K562 (cell line): ENCODE measurements around the gene ZNF516. TPM values are rescaled to one million over a fixed set of nuclear protein-coding genes. Genes with fewer than 3 reads are reported as not detected.

Source experiments
- ATAC-seq: fragments of 200-7000 bp; cut with Tn5 transposase; 3 replicates; pipeline ENCODE4 v1.9.1; 2020; ENCODE audit warnings: moderate library complexity
- BruUV-seq: library from RNA; stranded (reverse); fragments of 400-500 nt; replicated peaks from 2 replicates; lab custom pipeline; 2021; lab: Mats Ljungman, UMichigan
- CTCF ChIA-PET: fragments of 300-600 bp; formaldehyde crosslinking; extraction: SDS; loops from one replicate; lab custom pipeline; 2021; ENCODE audit warnings: low intra/inter-chr PET ratio; lab: Yijun Ruan, JAX
- POLR2A ChIA-PET: fragments of 300-600, 350-650 bp; sonication (Branson Sonifier 250); formaldehyde crosslinking; extraction: SDS; loops from one replicate; lab custom pipeline; 2021; ENCODE audit warnings: antibody characterized with exemption, inconsistent platforms; lab: Yijun Ruan, JAX
- DNase-seq, 4 experiments: peaks; one replicate each; pipeline versions ENCODE4 v3.0.0 to v3.0.0-alpha.2; 2011 to 2018; ENCODE audit warnings: low spot score in 3 of 4, mixed read lengths in 3 of 4; ENCODE audit errors: extremely low read depth in 1 of 4
- FAIRE-seq: peaks from 2 replicates; lab custom pipeline; 2011; peaks lifted over from hg19 to GRCh38; lab: Jason Lieb, UNC
- H2AFZ ChIP-seq: 2 replicates; pipeline ENCODE4 v1.6.0; 2011; ENCODE audit warnings: low read depth, low read length, control low read depth, inconsistent platforms
- H3K27ac ChIP-seq: fragments of 200-600 bp; 3 replicates; pipeline ENCODE4 v1.8.0; 2011; ENCODE audit warnings: low read depth, mild to moderate bottlenecking, control low read depth, inconsistent platforms, low read length, moderate library complexity, mixed read lengths; ENCODE audit errors: extremely low read depth
- H3K27me3 ChIP-seq, 2 experiments: fragments of 300-600 bp in 1 of 2; 2 replicates in 1 of 2; 3 replicates in 1 of 2; pipeline versions ENCODE4 v1.6.0 to v1.8.0; 2011; ENCODE audit warnings: inconsistent platforms in 2 of 2, low read length in 2 of 2, mild to moderate bottlenecking in 1 of 2, mixed read lengths in 1 of 2, moderate library complexity in 1 of 2; ENCODE audit not compliant: control insufficient read depth in 2 of 2, insufficient read depth in 2 of 2
- H3K36me3 ChIP-seq: fragments of 300-600 bp; 3 replicates; pipeline ENCODE4 v1.8.0; 2011; ENCODE audit warnings: mild to moderate bottlenecking, low read length, inconsistent platforms; ENCODE audit not compliant: control insufficient read depth, insufficient read depth
- H3K4me1 ChIP-seq, 2 experiments: fragments of 200-600 bp in 1 of 2; replicated peaks in 1 of 2; 2 replicates in 1 of 2; 3 replicates in 1 of 2; pipeline versions ENCODE4 v1.5.1 to v1.8.0; 2011; ENCODE audit warnings: inconsistent platforms in 2 of 2, low read length in 2 of 2, mild to moderate bottlenecking in 1 of 2, mixed read lengths in 1 of 2, moderate library complexity in 1 of 2; ENCODE audit not compliant: control insufficient read depth in 2 of 2, insufficient read depth in 2 of 2
- H3K4me2 ChIP-seq: 2 replicates; pipeline ENCODE4 v1.6.1; 2011; ENCODE audit warnings: low read length, control low read depth, inconsistent platforms, mixed read lengths; ENCODE audit not compliant: insufficient read depth
- H3K4me3 ChIP-seq: fragments of 200-600 bp; sonication (generic), shearing (Covaris generic); 2 replicates; pipeline ENCODE4 v1.5.1; 2016; ENCODE audit warnings: control low read depth, inconsistent platforms
- H3K79me2 ChIP-seq: fragments of 200-600 bp; 3 replicates; pipeline ENCODE4 v1.8.0; 2011; ENCODE audit warnings: low read length, inconsistent platforms; ENCODE audit not compliant: control insufficient read depth, insufficient read depth
- H3K9ac ChIP-seq, 2 experiments: 2 replicates each; pipeline versions ENCODE4 v1.6.0 to v1.6.1; 2011; ENCODE audit warnings: low read depth in 2 of 2, low read length in 2 of 2, control low read depth in 1 of 2, inconsistent platforms in 1 of 2, mild to moderate bottlenecking in 1 of 2, mixed read lengths in 1 of 2; ENCODE audit not compliant: insufficient read depth in 1 of 2
- H3K9me1 ChIP-seq: one replicate; pipeline ENCODE4 v1.6.0; 2011; ENCODE audit warnings: inconsistent platforms, mild to moderate bottlenecking, low read length, moderate library complexity; ENCODE audit not compliant: control insufficient read depth, insufficient read depth
- H3K9me3 ChIP-seq: replicated peaks from 2 replicates; pipeline ENCODE4 v1.5.1; 2011; ENCODE audit warnings: low read depth, low read length, inconsistent platforms; ENCODE audit not compliant: control insufficient read depth, insufficient read depth
- H4K20me1 ChIP-seq: replicated peaks from 2 replicates; pipeline ENCODE4 v1.6.1; 2011; ENCODE audit warnings: low read length, inconsistent platforms, mixed read lengths; ENCODE audit not compliant: control insufficient read depth, insufficient read depth
- ADNP ChIP-seq: fragments of 200-800 bp; sonication (Bioruptor generic); IDR thresholded peaks from 2 replicates; pipeline ENCODE4 v1.6.1; 2016; ENCODE audit warnings: missing genetic modification characterization, missing compliant biosample characterization
- ATF3 ChIP-seq, 2 experiments: fragments of 450-650 bp in 1 of 2; sonication (generic) in 1 of 2; formaldehyde crosslinking in 1 of 2; IDR thresholded peaks in 1 of 2; conservative IDR thresholded peaks in 1 of 2; 2 replicates each; pipeline versions ENCODE4 v1.6.1 to v1.8.1; 2016 to 2023; ENCODE audit warnings: mild to moderate bottlenecking in 2 of 2, moderate library complexity in 2 of 2, inconsistent platforms in 1 of 2, missing genetic modification reagents in 1 of 2
- CBX1 ChIP-seq: sonication (generic); IDR thresholded peaks from 2 replicates; pipeline ENCODE4 v1.6.1; 2016; ENCODE audit warnings: antibody characterized with exemption, low read depth, mild to moderate bottlenecking
- DLX4 ChIP-seq: fragments of 250-450 bp; sonication (Bioruptor Pico); IDR thresholded peaks from 2 replicates; pipeline ENCODE4 v1.6.1; 2021; ENCODE audit warnings: mild to moderate bottlenecking
- FOXP4 ChIP-seq: sonication (generic); formaldehyde crosslinking; IDR thresholded peaks from 2 replicates; pipeline ENCODE4 v1.8.0; 2022; ENCODE audit warnings: mild to moderate bottlenecking, missing genetic modification reagents, borderline replicate concordance
- POLR2H ChIP-seq: IDR thresholded peaks from 2 replicates; pipeline ENCODE4 v1.6.1; 2016; ENCODE audit warnings: missing genetic modification characterization, low read depth, mild to moderate bottlenecking, control low read depth, missing compliant biosample characterization, moderate library complexity
- RUNX1 ChIP-seq: sonication (generic); IDR thresholded peaks from 2 replicates; pipeline ENCODE4 v1.6.1; 2016; ENCODE audit warnings: antibody characterized with exemption, low read depth
- SRSF9 ChIP-seq: fragments of 200-400 bp; formaldehyde crosslinking; IDR thresholded peaks from 2 replicates; pipeline ENCODE4 v1.6.1; 2017; ENCODE audit warnings: low read depth, low read length, borderline replicate concordance
- STAT5B ChIP-seq: fragments of 250-450 bp; sonication (Bioruptor Pico); IDR thresholded peaks from 2 replicates; pipeline ENCODE4 v1.8.0; 2021; ENCODE audit warnings: mild to moderate bottlenecking, inconsistent platforms
- YBX1 ChIP-seq: fragments of 450-650 bp; IDR thresholded peaks from 2 replicates; pipeline ENCODE4 v1.7.1; 2016; ENCODE audit warnings: mild to moderate bottlenecking
- ZNF12 ChIP-seq: sonication (generic); formaldehyde crosslinking; IDR thresholded peaks from 2 replicates; pipeline ENCODE4 v1.4.0; 2020; ENCODE audit warnings: mild to moderate bottlenecking, missing genetic modification reagents
- ZNF175 ChIP-seq: fragments of 200-800 bp; sonication (Bioruptor generic); IDR thresholded peaks from 2 replicates; pipeline ENCODE4 v1.6.1; 2016; ENCODE audit warnings: low read depth, mild to moderate bottlenecking, missing genetic modification characterization, missing compliant biosample characterization
- WGBS: fragments of 100-300 bp; shearing (Covaris generic); methylation state at CpG from one replicate; pipeline ENCODE4 v1.1.6; 2016; ENCODE audit warnings: low coverage, mixed read lengths; ENCODE audit not compliant: insufficient coverage; ENCODE audit errors: missing lambda C conversion rate; 5-methylcytosine and 5-hydroxymethylcytosine counted together
- in situ Hi-C: fragments of 300-500 bp; cut with MboI; formaldehyde crosslinking; loops from 4 replicates; pipeline ENCODE4 v1.15.0; 2018; ENCODE audit warnings: inconsistent platforms, mixed read lengths
- intact Hi-C: fragments of 100-400 bp; cut with micrococcal nuclease; formaldehyde crosslinking; loops from 2 replicates; pipeline ENCODE4 v1.14.2; 2022
- polyA plus RNA-seq, 8 experiments: library from polyadenylated mRNA; depleted of rRNA in 4 of 8; stranded (reverse) in 5 of 8; unstranded in 3 of 8; fragments of >200 nt; fragmentation: Nextera tagmentation in 2 of 8; fragmentation: Illumina TruSeq in 1 of 8; extraction: Ambion mirVana in 2 of 8; extraction: Trizol in 1 of 8; gene quantifications; 2 replicates each; pipeline versions ENCODE4 v1.2.1 to v1.2.3, GENCODE V29; 2011 to 2014; ENCODE audit warnings: inconsistent platforms in 1 of 8, missing spikeins in 1 of 8
- total RNA-seq, 7 experiments: library from RNA; depleted of rRNA in 6 of 7; stranded (reverse); fragments of >200 nt in 6 of 7; fragmentation: Illumina TruSeq in 2 of 7; extraction: Trizol in 2 of 7; gene quantifications; 2 replicates each; pipeline versions ENCODE4 v1.2.1 to v1.2.3, GENCODE V29; 2011 to 2021; ENCODE audit warnings: low replicate concordance in 1 of 7

Gene ZNF516
- total and polyA plus RNA-seq, 9 of the 15 experiments (the other 6 are each of a cell fraction or from before 2014, with no cell fraction given), result 0.04 to 0.20 (median 0.08) TPM; not detected in 3

GRCh38 chr18:76338088-76338487 is 157.0 kb downstream of the ZNF516 start:
- Histone ChIP-seq H3K4me3 (no peak overlapping the region), H3K9me3 (no peaks in the 10 kb centered on the region), H3K4me2 (no peak overlapping the region), H3K27ac (no peak overlapping the region), H3K36me3 (no peaks in the 10 kb centered on the region), H3K4me1 (no peaks in the 10 kb centered on the region), H3K79me2 (no peaks in the 10 kb centered on the region), H4K20me1 (no peaks in the 10 kb centered on the region), H2AFZ (no peak overlapping the region), H3K9ac (no peak overlapping the region), H3K27me3 (no peaks in the 10 kb centered on the region), H3K9me1 (no peaks in the 10 kb centered on the region)
- no peak for ATAC-seq
- FAIRE-seq, result no peak
- DNase-seq, result no peak
- TF ChIP-seq ZNF175 (CRISPR knock-in tag) (no peak), POLR2H (tag) (no peak), CBX1 (no peak), YBX1 (no peak), DLX4 (CRISPR knock-in tag) (no peak), FOXP4 (CRISPR knock-in tag) (no peak), ATF3 (IDR thresholded peaks at IDR 0.05) (no peak), ATF3 (CRISPR knock-in tag; conservative IDR thresholded peaks at IDR 0.05) (no peak), ZNF12 (CRISPR knock-in tag) (no peak), RUNX1 (no peak), STAT5B (CRISPR knock-in tag) (no peak), ADNP (tag) (no peak), SRSF9 (no peak)
- intact Hi-C loops, result no loop called here
- in situ Hi-C loops, result no loop called here
- WGBS, result 1% methylated on average over 9 of the region's 9 CpGs
- POLR2A ChIA-PET, result no interaction called here
- no TSS peak for BruUV-seq
- CTCF ChIA-PET, result no interaction called here
